HG03095 (cell line): ENCODE measurements around the gene TIAM2.

ENCODE experiments used
- ATAC-seq: cut with Tn5 transposase; IDR thresholded peaks from one replicate; pipeline ENCODE4 v1.9.1; 2021; ENCODE audit warnings: moderate library complexity; ENCODE audit not compliant: unreplicated experiment

The TIAM2 gene

GRCh38 chr6:155274106-155274505, 279.0 kb downstream of the TIAM2 start:
- no peak for ATAC-seq

DNA sequence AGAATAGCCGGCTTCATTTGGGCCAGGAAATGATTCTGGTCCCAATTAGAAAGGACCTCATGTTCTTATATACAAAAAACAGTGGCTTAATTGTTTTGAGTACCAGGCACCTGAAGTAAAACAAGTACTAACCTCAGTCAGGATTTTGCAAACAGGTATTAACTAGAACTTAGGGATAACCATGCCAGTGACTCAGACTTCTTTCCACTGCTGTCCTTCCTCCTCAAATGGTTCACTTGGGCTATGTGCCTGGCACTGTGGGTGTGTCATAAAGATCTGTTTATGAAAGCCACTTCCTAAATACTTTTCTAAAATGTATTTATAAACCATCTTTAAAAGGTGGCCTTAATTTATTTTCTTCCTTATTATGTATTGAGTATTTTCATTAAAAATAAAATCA, 279.4 kb downstream of the TIAM2 start:
- ATAC-seq = no peak

DNA sequence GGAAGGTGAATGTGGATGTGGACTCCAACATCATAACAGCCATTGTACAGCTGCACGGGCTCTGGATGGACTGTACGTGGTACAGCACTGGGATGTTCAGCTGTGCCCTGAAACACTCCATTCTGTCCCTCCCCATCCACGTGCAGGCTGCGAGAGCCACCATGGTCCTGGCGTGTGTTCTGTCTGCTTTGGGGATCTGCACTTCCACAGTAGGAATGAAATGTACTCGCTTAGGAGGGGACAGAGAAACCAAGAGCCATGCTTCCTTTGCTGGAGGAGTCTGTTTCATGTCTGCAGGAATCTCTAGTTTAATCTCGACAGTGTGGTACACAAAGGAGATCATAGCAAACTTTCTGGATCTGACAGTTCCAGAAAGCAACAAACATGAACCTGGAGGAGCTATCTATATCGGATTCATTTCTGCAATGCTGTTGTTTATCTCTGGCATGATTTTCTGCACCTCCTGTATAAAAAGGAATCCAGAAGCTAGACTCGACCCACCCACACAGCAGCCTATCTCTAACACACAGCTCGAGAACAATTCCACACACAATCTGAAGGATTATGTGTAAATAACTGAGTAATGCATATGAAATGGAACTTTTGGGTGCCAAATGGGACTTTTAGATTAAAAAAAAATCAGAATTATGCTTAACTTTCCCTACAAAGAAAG, 280.8 kb downstream of the TIAM2 start:
- ATAC-seq = no peak

DNA sequence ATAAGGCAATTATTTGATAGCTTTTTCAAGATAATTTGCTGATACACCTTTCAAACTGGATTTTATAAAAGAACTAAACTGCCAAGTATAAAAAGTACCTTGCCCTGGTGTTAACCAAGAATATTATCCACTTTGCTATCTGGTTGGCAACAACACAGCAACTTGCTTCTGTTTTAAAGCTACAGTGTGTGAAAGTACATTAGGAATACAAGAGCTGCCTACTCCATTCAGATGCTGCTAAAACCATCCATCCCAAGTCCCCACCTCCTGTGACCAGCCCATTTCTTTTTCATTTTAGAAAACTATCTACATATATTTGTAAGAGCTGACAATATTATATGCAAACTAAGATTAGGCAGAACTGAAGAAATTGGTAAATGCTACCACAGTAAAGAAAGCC, 281.5 kb downstream of the TIAM2 start:
- no peak for ATAC-seq

DNA sequence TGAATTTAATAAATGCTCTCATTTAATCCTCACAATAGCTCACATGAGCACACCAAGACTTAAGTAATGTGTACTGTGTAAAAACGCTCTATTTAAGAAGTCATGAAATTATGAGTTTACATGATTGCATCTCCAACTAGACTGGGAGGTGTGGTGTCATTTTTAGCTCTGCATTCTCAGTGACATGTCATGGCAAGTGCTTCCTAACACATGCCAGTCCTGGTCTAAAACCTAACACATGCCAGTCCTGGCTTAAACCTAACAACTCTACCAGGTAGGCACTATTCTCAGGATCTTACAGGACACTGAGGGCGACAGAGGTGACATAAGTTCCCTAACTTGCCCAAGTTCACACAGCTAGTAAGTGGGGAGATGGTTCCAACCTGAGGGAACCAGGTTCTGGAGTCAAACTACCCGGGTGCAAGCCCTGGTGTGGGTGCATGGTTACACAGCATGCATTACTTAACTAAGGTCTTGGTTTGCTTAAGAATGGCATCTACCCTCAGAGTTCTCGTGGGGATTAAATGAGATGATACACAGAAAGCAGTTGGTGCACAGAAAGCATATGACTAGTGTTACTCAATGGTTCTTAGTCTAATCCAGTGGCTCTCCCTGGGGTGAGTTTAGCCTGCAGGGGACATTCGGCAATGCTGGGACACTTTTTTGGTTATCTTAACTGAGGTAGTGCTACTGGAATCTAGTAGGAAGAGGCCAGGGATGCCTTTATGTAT, 283.4 kb downstream of the TIAM2 start:
- ATAC-seq = no peak

DNA sequence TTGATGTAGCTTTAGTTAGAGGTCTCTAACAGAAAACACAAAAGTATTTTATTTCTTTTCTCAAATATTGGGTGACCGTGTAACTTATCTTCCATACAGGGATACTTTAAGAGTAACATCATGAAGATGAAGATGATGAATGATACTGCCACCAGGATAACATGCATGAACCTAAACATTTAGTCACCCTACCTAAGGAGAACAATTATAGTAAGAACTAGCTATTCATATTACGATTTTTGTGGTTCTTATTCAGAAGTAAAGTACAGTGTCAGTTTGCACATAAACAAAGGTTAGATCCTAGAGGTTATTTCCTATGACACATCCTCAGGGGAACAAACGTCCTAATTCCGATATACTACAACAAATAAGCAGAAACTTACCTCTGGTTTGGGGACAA, 289.7 kb downstream of the TIAM2 start:
- no peak for ATAC-seq

- ATAC-seq = no peak
These were observed 292.6 kb downstream of the TIAM2 start for GRCh38 chr6:155287762-155288161.

DNA sequence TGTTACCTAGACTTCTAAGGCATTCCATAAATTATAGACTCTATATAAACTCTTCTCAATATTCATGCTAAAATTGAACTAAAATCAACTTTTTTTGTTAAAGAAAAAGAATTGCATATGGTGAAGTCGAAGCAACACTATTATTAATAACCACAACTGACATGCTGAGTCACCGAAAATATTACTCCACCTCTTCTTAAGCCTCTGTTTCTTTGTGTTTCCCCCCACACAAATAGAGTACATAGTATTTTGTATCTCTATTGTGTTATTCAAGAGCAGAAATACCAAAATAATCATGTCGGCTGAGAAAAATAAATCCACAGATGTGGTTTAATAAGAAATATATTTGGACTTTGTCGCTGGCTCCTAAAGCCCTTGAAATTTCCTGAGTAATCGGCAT, 295.4 kb downstream of the TIAM2 start:
- ATAC-seq = no peak

DNA sequence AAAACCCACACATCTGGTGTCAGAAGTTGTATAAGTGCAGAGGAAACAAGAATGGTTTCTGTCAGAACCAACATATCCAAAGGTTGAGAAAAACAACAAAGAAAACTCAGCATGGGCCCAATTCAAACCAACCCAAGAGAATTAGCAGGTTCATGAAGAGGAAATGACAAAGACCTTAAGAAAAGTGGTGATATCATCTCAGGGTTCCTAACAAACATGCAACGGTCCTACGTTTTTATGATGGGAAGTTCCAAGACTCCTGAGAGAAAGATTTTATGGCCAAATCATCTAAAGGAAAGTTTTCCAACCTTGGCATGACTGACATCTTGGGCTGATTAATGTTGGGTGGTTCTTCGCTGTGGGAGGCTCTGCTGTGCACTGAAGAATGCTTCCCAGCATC, 296.2 kb downstream of the TIAM2 start:
- ATAC-seq = no peak

GRCh38 chr6:155292711-155293110, 297.6 kb downstream of the TIAM2 start:
- no peak for ATAC-seq

DNA sequence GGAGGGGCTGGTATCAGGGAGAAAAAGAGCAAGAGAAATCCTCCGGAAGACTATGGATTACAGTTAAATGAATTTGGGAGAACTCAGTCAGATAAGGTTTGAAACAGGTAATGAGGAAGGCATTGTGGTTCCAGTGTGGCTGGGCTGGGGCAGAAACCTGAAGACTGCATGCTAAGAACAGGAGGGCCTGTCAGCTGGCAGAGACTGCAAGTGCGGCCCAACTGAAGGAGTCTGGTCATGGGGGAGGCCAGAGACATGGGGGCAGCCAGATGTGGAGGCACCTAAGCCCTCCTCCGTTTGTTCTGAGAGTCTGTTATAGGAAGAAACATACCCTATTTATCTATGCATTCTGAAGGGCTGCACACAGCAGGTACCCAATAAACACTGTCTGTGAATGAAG, 302.6 kb downstream of the TIAM2 start:
- ATAC-seq = no peak

DNA sequence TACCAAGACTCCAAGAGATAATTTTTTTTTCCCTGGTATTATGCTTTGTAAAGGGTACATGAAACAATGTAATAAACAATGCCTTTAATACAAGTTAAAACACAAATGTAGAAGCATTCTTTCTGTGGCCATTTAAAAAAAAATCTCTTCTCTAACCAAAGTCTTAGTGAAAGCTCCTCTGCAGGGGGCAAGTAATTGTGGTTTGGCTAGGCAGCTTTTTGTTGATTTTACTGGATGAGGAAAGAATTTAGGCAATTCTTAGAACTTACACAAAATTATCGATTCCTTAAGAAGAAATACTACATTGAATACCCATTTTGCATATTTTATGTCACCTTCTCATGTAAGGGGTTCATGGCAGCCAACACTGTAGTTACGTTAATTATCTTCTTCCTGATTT, 306.8 kb downstream of the TIAM2 start:
- ATAC-seq = no peak

- no peak for ATAC-seq
These were observed 308.3 kb downstream of the TIAM2 start for GRCh38 chr6:155303361-155303870.

DNA sequence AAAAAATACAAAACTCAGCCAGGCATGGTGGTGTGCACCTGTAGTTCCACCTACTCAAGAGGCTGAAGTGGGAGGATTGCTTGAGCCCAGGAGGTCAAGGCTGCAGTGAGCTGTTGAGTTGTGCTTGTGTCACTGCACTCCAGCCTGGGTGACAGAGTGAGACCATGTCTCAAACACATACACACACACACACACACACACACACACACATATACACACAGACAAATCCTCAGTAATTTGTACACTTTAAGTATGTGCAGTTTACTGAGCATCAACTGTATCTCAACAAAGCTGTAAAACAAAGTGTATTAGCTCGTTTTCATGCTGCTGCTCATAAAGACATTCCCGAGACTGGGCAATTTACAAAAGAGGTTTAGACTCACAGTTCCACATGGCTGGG, 311.8 kb downstream of the TIAM2 start:
- no peak for ATAC-seq
